Urinary bladder (tissue), 4 donors: Measurements from ENCODE around the gene COMMD4. TPM values are rescaled to one million over a fixed set of nuclear protein-coding genes. Genes with fewer than 3 reads are reported as not detected.
"Not testable (repeated sequence)": the region's sequence is repeated elsewhere in the genome, so short reads cannot be mapped to it uniquely, and the experiment has no call there.

Experiments
- DNase-seq: peaks from one replicate; pipeline ENCODE4 v3.0.0-alpha.2; 2015; ENCODE audit errors: extremely low spot score
- H3K27ac ChIP-seq: one replicate; pipeline ENCODE4 v1.5.1; 2013; ENCODE audit warnings: low read depth, mild to moderate bottlenecking, moderate library complexity
- H3K36me3 ChIP-seq: one replicate; pipeline ENCODE4 v1.6.1; 2013; ENCODE audit warnings: mild to moderate bottlenecking, moderate library complexity; ENCODE audit not compliant: insufficient read depth
- H3K4me1 ChIP-seq: one replicate; pipeline ENCODE4 v1.6.1; 2013; ENCODE audit warnings: mild to moderate bottlenecking, moderate library complexity; ENCODE audit not compliant: insufficient read depth
- H3K4me3 ChIP-seq: one replicate; pipeline ENCODE4 v1.5.1; 2013; ENCODE audit warnings: low read depth, low read length
- WGBS: extraction: QIAGEN DNeasy Blood & Tissue Kit; methylation state at CpG from one replicate; pipeline ENCODE4 v1.1.7; 2013; 5-methylcytosine and 5-hydroxymethylcytosine counted together
- polyA plus RNA-seq: library from polyadenylated mRNA; stranded (reverse); fragments of 200-250 nt; gene quantifications from one replicate; pipeline ENCODE4 v1.2.3, GENCODE V29; 2013
- total RNA-seq: library from RNA; depleted of rRNA; stranded (reverse); fragments of >200 nt; gene quantifications from one replicate; pipeline ENCODE4 v1.2.3, GENCODE V29; 2014
- donor health status: healthy with polysubstance abuse.
- donor health status: healthy.

COMMD4 gene
- total and polyA plus RNA-seq, 2 donors, result 15.9 to 76.2 TPM

DNA sequence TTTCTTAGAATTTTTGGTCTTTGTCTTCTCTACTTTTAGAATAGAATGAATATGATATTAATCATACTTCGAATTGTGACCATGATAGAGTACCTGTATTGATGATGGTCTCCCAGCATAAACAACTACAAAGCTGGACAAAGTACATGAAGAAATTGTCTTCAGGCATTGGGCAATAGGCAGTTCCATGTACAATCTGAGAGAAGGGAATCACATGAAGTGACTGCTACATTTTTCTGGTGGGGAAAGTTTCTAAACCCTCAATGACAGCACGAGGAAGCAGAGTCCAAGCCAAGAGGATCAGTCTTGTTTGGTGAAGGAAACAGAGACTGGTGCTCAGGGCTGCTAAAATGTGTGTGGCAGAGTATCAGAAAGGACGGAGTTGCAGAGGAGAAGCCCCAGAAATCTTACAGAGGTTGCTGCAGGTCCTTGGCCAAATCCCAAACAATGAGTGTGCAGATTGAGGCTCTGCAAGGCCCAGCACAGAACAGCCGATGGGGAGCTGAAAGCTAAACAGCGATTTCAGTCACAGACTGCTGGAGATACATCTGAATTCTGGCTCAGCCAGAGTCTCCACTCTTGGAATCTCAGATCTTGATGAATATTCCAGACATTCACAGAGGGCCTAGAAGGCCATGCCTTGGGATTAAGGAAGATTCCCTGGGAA, 16.5 kb upstream of the COMMD4 start:
- not testable (repeated sequence) for H3K4me3 ChIP-seq, DNase-seq, H3K27ac ChIP-seq, H3K4me1 ChIP-seq, H3K36me3 ChIP-seq
- 80% methylated on average over 5 of the region's 5 CpGs for WGBS

- DNase-seq, result no peak
- WGBS, result 90% methylated on average over 6 of the region's 6 CpGs
- Histone ChIP-seq H3K27ac (no peak overlapping the region), H3K4me3 (no peak overlapping the region), H3K36me3 (no peaks in the 10 kb centered on the region), H3K4me1 (no peaks in the 10 kb centered on the region)
These were observed 14.2 kb upstream of the COMMD4 start for GRCh38 chr15:75321711-75322110.

- no peak overlapping the region for H3K27ac ChIP-seq
- no peak overlapping the region for H3K4me3 ChIP-seq
- H3K4me1 ChIP-seq, result no peaks in the 10 kb centered on the region
- no peaks in the 10 kb centered on the region for H3K36me3 ChIP-seq
- DNase-seq, result no peak
- 86% methylated on average over 4 of the region's 4 CpGs for WGBS
These were observed 9.9 kb upstream of the COMMD4 start for GRCh38 chr15:75325922-75326321.

DNA sequence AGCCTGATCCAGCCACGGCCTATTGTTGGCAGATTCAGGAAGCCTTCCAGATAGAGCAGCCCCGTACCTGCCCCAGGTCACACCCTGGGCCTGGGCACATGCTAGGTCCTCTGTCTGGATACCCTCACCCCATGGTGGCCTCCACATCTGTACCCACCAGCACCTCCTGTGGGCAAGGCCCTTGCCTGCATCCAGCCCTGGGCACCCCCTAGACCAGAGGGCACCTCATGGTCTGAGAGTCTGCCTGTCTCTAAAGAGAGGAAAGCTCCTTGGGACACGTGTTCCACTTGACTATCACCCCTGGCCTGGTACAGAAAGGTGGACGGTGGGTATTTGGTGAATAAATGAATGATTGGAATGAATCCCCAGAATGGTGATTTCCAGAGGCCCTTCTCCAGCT, 8.9 kb upstream of the COMMD4 start:
- Histone ChIP-seq H3K36me3 (no peaks in the 10 kb centered on the region), H3K27ac (no peak overlapping the region)
- DNase-seq, result no peak

GRCh38 chr15:75327491-75327890, 8.4 kb upstream of the COMMD4 start:
- 81% methylated on average over 3 of the region's 3 CpGs for WGBS
- Histone ChIP-seq H3K4me3 (no peak overlapping the region), H3K36me3 (no peaks in the 10 kb centered on the region), H3K27ac (no peak overlapping the region), H3K4me1 (no peaks in the 10 kb centered on the region)
- no peak for DNase-seq

More for the DNA sequence above, 8.9 kb upstream of the COMMD4 start:
- H3K4me3 ChIP-seq, result no peak overlapping the region
- no peaks in the 10 kb centered on the region for H3K4me1 ChIP-seq
- WGBS, result 76% methylated on average over 4 of the region's 4 CpGs

DNA sequence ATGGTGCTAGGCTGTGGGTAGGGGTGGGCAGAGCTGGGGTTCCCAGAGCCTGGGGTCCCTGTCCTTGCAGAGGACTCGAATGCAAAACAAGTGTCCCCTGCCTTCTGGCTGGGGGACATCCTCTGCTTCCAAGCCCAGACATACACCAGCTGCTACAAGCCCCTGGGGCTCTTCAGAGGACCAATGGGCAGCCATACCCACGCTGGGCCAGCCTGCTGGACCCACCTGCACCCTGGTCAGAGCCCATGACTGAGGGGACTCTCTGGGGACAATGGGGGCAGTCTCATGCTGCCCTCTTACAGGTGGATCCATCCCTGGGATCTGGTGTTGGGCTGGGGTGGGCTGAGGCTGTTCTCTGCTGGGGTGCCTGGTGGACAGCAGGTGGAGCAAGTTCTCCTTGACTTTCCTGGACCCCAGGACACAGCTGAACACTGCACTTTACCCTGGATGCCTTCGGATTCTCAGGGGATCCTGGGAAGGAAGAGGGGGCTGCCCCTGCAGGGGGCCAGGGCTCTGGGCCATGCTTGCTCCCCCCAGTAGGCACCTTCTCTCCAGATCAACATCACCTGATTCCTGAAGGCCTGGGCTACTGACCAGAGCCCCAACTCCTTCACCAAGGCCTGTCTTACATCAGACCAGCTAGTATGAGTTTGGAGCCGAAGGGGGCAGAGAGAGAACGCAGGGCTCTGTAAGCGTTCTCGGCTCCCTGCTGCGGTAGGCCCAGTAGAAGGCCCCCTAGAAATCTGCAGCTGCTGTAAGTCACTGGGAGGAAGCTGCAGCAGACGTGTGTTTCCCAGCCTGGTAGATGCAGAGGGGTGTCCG, 7.2 kb upstream of the COMMD4 start:
- Histone ChIP-seq H3K4me1 (no peaks in the 10 kb centered on the region), H3K4me3 (no peak overlapping the region), H3K36me3 (no peaks in the 10 kb centered on the region), H3K27ac (no peak overlapping the region)
- WGBS, result 66% methylated on average over 10 of the region's 10 CpGs
- DNase-seq, result no peak

GRCh38 chr15:75329571-75329970, 6.3 kb upstream of the COMMD4 start:
- no peaks in the 10 kb centered on the region for H3K4me1 ChIP-seq
- H3K36me3 ChIP-seq, result no peaks in the 10 kb centered on the region
- no peak for DNase-seq
- no peak overlapping the region for H3K27ac ChIP-seq
- H3K4me3 ChIP-seq, result no peak overlapping the region
- WGBS, result 91% methylated on average over 2 of the region's 2 CpGs

DNA sequence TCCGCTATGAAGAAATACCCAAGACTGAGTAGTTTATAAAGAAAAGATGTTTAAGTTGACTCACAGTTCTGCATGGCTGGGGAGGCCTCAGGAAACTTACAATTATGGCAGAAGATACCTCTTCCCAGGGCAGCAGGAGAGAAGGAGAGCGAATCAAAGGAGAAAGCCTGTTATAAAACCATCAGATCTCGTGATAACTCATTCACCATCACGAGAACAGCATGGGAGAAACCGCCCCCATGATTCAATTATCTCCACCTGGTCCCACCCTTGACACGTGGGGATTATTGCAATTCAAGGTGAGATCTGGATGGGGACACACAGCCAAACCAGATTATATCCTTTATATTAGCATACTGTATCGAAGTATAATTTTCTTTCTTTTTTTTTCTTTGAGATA, 3.8 kb upstream of the COMMD4 start:
- not testable (repeated sequence) for DNase-seq, H3K4me1 ChIP-seq, H3K27ac ChIP-seq, H3K4me3 ChIP-seq, H3K36me3 ChIP-seq
- 69% methylated on average over 7 of the region's 7 CpGs for WGBS

DNA sequence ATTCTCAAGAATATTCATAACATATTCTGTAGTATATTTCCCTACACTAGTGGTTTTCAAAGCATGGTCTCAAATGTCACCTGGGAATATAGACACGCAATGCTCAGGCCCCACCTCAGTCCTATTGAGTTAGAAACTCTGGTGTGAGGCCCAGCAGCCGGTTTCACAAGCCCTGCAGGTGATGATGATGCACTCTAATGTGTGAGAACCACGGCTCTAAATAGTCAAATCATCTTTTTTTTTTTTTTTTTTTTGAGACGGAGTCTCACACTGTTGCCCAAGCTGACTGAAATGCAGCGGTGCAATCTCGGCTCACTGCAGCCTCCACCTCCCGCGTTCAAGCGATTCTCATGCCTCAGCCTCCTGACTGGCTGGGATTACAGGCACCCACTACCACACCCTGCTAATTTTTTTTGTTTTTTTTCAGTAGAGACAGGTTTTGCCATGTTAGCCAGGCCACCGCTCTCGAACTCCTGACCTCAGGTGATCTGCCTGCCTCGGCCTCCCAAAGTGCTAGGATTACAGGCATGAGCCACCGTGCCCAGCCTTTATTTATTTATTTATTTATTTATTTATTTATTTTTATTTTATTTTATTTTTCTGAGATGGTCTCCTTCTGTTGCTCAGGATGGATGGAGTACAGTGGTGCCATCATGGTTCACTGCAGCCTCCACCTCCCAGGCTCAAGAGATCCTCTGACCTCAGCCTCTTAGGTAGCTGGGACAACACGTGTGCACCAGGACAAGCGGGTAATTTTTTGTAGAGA, 2.0 kb upstream of the COMMD4 start:
- not testable (repeated sequence) for H3K36me3 ChIP-seq, H3K4me1 ChIP-seq, DNase-seq, H3K27ac ChIP-seq, H3K4me3 ChIP-seq
- 90% methylated on average over 15 of the region's 15 CpGs for WGBS

GRCh38 chr15:75335313-75335704, 554 bp upstream of the COMMD4 start:
- no peak for DNase-seq
- no peak overlapping the region for H3K4me3 ChIP-seq
- no peaks in the 10 kb centered on the region for H3K4me1 ChIP-seq
- 37% methylated on average over 3 of the region's 3 CpGs for WGBS
- no peak overlapping the region for H3K27ac ChIP-seq
- H3K36me3 ChIP-seq, result no peaks in the 10 kb centered on the region

DNA sequence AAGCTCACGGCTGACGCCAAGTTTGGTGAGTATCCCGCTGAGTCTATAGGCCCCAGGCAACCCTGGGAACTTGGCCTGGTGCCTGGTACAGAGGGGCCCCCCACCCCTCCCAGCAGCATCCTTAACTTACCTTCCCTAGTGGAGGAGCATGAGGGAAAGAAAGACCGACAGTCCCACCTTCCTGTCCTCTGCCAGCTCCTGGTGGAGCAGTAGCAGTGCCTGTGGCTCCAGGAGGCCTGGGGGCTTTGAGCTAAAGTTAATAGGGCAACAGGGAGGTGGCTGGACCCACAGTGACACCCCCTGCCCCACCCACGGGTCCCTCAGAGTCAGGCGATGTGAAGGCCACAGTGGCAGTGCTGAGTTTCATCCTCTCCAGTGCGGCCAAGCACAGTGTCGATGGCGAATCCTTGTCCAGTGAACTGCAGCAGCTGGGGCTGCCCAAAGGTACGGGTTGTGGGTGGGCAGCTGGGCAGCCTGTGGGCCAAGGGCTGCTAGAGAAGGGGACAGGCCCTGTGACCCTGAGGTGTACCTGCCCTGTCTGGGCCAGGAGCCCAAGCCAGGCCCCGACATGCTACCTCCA, 2.9 kb downstream of the COMMD4 start:
- Histone ChIP-seq H3K36me3 (no peaks in the 10 kb centered on the region), H3K4me3 (no peak overlapping the region), H3K27ac (no peak overlapping the region), H3K4me1 (no peaks in the 10 kb centered on the region)
- no peak for DNase-seq
- WGBS, result 86% methylated on average over 11 of the region's 11 CpGs

- no peak overlapping the region for H3K27ac ChIP-seq
- no peaks in the 10 kb centered on the region for H3K36me3 ChIP-seq
- no peaks in the 10 kb centered on the region for H3K4me1 ChIP-seq
- no peak overlapping the region for H3K4me3 ChIP-seq
- WGBS, result 94% methylated on average over 13 of the region's 13 CpGs
- no peak for DNase-seq
These were observed 3.8 kb downstream of the COMMD4 start for GRCh38 chr15:75339531-75340240.

DNA sequence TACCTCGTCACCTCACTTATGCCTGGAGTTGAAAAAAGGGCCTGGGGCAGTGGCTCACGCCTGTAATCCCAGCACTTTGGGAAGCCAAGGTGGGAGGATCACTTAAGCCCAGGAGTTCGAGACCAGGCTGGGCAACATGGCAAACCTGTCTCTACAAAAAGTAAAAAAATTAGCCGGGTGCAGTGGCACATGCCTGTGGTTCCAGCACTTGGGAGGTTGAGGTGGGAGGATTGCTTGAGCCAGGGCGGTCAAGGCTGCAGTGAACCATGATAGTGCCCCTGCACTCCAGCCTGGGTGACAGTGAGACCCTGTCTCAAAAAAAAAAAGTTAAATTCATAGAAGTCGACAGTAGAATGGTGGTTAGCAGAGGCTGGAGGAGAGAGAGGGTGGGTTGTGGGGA, 6.4 kb downstream of the COMMD4 start:
- H3K4me3 ChIP-seq, result no peak overlapping the region
- no peaks in the 10 kb centered on the region for H3K36me3 ChIP-seq
- no peak for DNase-seq
- WGBS, result 83% methylated on average over 6 of the region's 6 CpGs
- no peaks in the 10 kb centered on the region for H3K4me1 ChIP-seq
- H3K27ac ChIP-seq, result no peak overlapping the region
